Measurements from ENCODE around the gene COLEC12. TPM values are rescaled to one million over a fixed set of nuclear protein-coding genes. Genes with fewer than 3 reads are reported as not detected.

Gene COLEC12
- total and polyA plus RNA-seq, 2 donors (not counting 3 experiments of a cell fraction or from before 2014, with no cell fraction given), result 8.0 to 17.1 TPM

GRCh38 chr18:402129-402528 lies 98.4 kb downstream of the COLEC12 start:
- Histone ChIP-seq H3K9ac (replicated peaks; ENCODE audit: extremely low read depth, insufficient read depth, low read length) (no peak overlapping the region), H3K9me1 (replicated peaks; ENCODE audit: control insufficient read depth, extremely low read depth, insufficient read depth, low read length) (no peaks in the 10 kb centered on the region), H4K20me1 (replicated peaks; ENCODE audit: control insufficient read depth, extremely low read depth, insufficient read depth, low read length) (no peaks in the 10 kb centered on the region), H3K9me3 (replicated peaks; ENCODE audit: control insufficient read depth, insufficient read depth, low read length) (no peaks in the 10 kb centered on the region), H3K27ac (ENCODE audit: insufficient read depth, low read depth, low read length) (no peak overlapping the region), H3K36me3 (ENCODE audit: control insufficient read depth in 2 of 2, extremely low read depth in 1 of 2, insufficient read depth in 2 of 2, low read length in 2 of 2) (no peaks in the 10 kb centered on the region), H3K4me2 (ENCODE audit: insufficient read depth, low read length) (no peak overlapping the region), H3K4me1 (ENCODE audit: control insufficient read depth, extremely low read depth, insufficient read depth, low read length) (no peaks in the 10 kb centered on the region), H3K4me3 (replicated peaks in 1 of 3; ENCODE audit: insufficient read depth in 1 of 3, low read depth in 1 of 3, low read length in 3 of 3) (no peak overlapping the region), H3K79me2 (ENCODE audit: control insufficient read depth, insufficient read depth, low read length) (no peaks in the 10 kb centered on the region), H2AFZ (ENCODE audit: low read depth, low read length) (no peak overlapping the region), H3K27me3 (ENCODE audit: control insufficient read depth in 2 of 2, insufficient read depth in 2 of 2, low read length in 2 of 2) (no peaks in the 10 kb centered on the region)
- TF ChIP-seq POLR2A (IDR thresholded peaks at IDR 0.05; ENCODE audit: low read depth, low read length), result no peak
- no peak for TF ChIP-seq GATA2 (IDR thresholded peaks at IDR 0.05; ENCODE audit: insufficient read depth, insufficient read length, low read depth, low read length)
- no peak for TF ChIP-seq EZH2 (IDR thresholded peaks at IDR 0.05; ENCODE audit: borderline replicate concordance, low read depth, low read length, severe bottlenecking)
- no peak for TF ChIP-seq JUN (IDR thresholded peaks at IDR 0.05; ENCODE audit: borderline replicate concordance, insufficient read depth, insufficient read length, low read depth)
- no peak for TF ChIP-seq POLR2AphosphoS5 (IDR thresholded peaks at IDR 0.05; ENCODE audit: insufficient read depth, low read depth, low read length)
- intact Hi-C loops (cut with micrococcal nuclease), result no loop called here
- ChIA-PET CTCF (no interaction called here), POLR2A (no interaction called here)
- BruUV-seq (replicated peaks), result no TSS peak
- dilution Hi-C loops (cut with MboI; ENCODE audit: extremely low pct_ligation_motif_present, low sequenced_read_pairs), result no loop called here
- FAIRE-seq (no peak), DNase-seq (ENCODE audit: low read depth, low spot score) (no peak)

GRCh38 chr18:400456-400855 lies 100.0 kb downstream of the COLEC12 start:
- H2AFZ ChIP-seq (ENCODE audit: low read depth, low read length), result no peak overlapping the region
- POLR2A ChIA-PET, result no interaction called here
- H3K4me2 ChIP-seq (ENCODE audit: insufficient read depth, low read length), result no peak overlapping the region
- FAIRE-seq, result no peak
- no peak overlapping the region for H3K27ac ChIP-seq (ENCODE audit: insufficient read depth, low read depth, low read length)
- dilution Hi-C loops (cut with MboI; ENCODE audit: extremely low pct_ligation_motif_present, low sequenced_read_pairs), result no loop called here
- CTCF ChIA-PET, result no interaction called here
- DNase-seq (ENCODE audit: low read depth, low spot score), result no peak
- no peaks in the 10 kb centered on the region for H3K9me1 ChIP-seq (replicated peaks; ENCODE audit: control insufficient read depth, extremely low read depth, insufficient read depth, low read length)
- H3K4me1 ChIP-seq (ENCODE audit: control insufficient read depth, extremely low read depth, insufficient read depth, low read length), result peaks cover 10% of the 10 kb centered on the region
- no peaks in the 10 kb centered on the region for H4K20me1 ChIP-seq (replicated peaks; ENCODE audit: control insufficient read depth, extremely low read depth, insufficient read depth, low read length)
- no TSS peak for BruUV-seq (replicated peaks)
- no peak overlapping the region for H3K9ac ChIP-seq (replicated peaks; ENCODE audit: extremely low read depth, insufficient read depth, low read length)
- TF ChIP-seq MAX (IDR thresholded peaks at IDR 0.05; ENCODE audit: insufficient read depth, insufficient read length) (no peak), EZH2 (IDR thresholded peaks at IDR 0.05; ENCODE audit: borderline replicate concordance, low read depth, low read length, severe bottlenecking) (no peak), GATA2 (IDR thresholded peaks at IDR 0.05; ENCODE audit: insufficient read depth, insufficient read length, low read depth, low read length) (no peak), JUN (IDR thresholded peaks at IDR 0.05; ENCODE audit: borderline replicate concordance, insufficient read depth, insufficient read length, low read depth) (no peak), MYC (IDR thresholded peaks at IDR 0.05; ENCODE audit: low read depth, low read length) (no peak), FOS (IDR thresholded peaks at IDR 0.05; ENCODE audit: borderline replicate concordance, insufficient read depth, low read length) (no peak), POLR2A (IDR thresholded peaks at IDR 0.05; ENCODE audit: low read depth, low read length) (no peak), POLR2AphosphoS5 (IDR thresholded peaks at IDR 0.05; ENCODE audit: insufficient read depth, low read depth, low read length) (no peak), CTCF (IDR thresholded peaks at IDR 0.05; ENCODE audit: extremely low read depth in 1 of 2, insufficient read depth in 1 of 2, low read depth in 1 of 2, low read length in 2 of 2) (no peak)
- no peaks in the 10 kb centered on the region for H3K27me3 ChIP-seq (ENCODE audit: control insufficient read depth in 2 of 2, insufficient read depth in 2 of 2, low read length in 2 of 2)
- intact Hi-C loops (cut with micrococcal nuclease), result no loop called here
- H3K36me3 ChIP-seq (ENCODE audit: control insufficient read depth in 2 of 2, extremely low read depth in 1 of 2, insufficient read depth in 2 of 2, low read length in 2 of 2), result no peaks in the 10 kb centered on the region
- H3K9me3 ChIP-seq (replicated peaks; ENCODE audit: control insufficient read depth, insufficient read depth, low read length), result no peaks in the 10 kb centered on the region
- H3K4me3 ChIP-seq (replicated peaks in 1 of 3; ENCODE audit: insufficient read depth in 1 of 3, low read depth in 1 of 3, low read length in 3 of 3), result no peak overlapping the region
- H3K79me2 ChIP-seq (ENCODE audit: control insufficient read depth, insufficient read depth, low read length), result no peaks in the 10 kb centered on the region
